Activated naive CD4-positive, alpha-beta T cell treated with Interleukin-2 at 50 U/mL for 16 hours (primary cell): ENCODE data around the gene ENPP6.
"Not testable (repeated sequence)": the region's sequence is repeated elsewhere in the genome, so short reads cannot be mapped to it uniquely, and the experiment has no call there.

Experiments
- DNase-seq: peaks from one replicate; pipeline ENCODE4 v3.0.0-alpha.2; 2020

The ENPP6 gene

GRCh38 chr4:184234155-184234554, 16.5 kb upstream of the ENPP6 start:
- no peak for DNase-seq

- DNase-seq = no peak
Observed at GRCh38 chr4:184232975-184233374, 15.3 kb upstream of the ENPP6 start.

- DNase-seq = no peak
Observed at GRCh38 chr4:184232202-184232601, 14.5 kb upstream of the ENPP6 start.

GRCh38 chr4:184231573-184231972, 13.9 kb upstream of the ENPP6 start:
- DNase-seq = no peak

- DNase-seq = no peak
Observed at GRCh38 chr4:184228056-184228705, 10.5 kb upstream of the ENPP6 start.

- no peak for DNase-seq
Observed at GRCh38 chr4:184216515-184216914, 1.2 kb downstream of the ENPP6 start.

- no peak for DNase-seq
Observed at GRCh38 chr4:184215709-184216328, 1.9 kb downstream of the ENPP6 start.

- DNase-seq = no peak
Observed at GRCh38 chr4:184214931-184215330, 2.7 kb downstream of the ENPP6 start.

- not testable (repeated sequence) for DNase-seq
Observed at GRCh38 chr4:184207734-184208607, 9.7 kb downstream of the ENPP6 start.

- DNase-seq = no peak
Observed at GRCh38 chr4:184205243-184205642, 12.4 kb downstream of the ENPP6 start.

- no peak for DNase-seq
Observed at GRCh38 chr4:184203300-184203699, 14.4 kb downstream of the ENPP6 start.

GRCh38 chr4:184201179-184201578, 16.5 kb downstream of the ENPP6 start:
- no peak for DNase-seq

- no peak for DNase-seq
Observed at GRCh38 chr4:184200296-184200695, 17.4 kb downstream of the ENPP6 start.

- no peak for DNase-seq
Observed at GRCh38 chr4:184199780-184200179, 17.9 kb downstream of the ENPP6 start.

GRCh38 chr4:184198190-184198589, 19.5 kb downstream of the ENPP6 start:
- no peak for DNase-seq

GRCh38 chr4:184197536-184198082, 20.1 kb downstream of the ENPP6 start:
- no peak for DNase-seq

GRCh38 chr4:184196730-184197385, 20.8 kb downstream of the ENPP6 start:
- no peak for DNase-seq

GRCh38 chr4:184193556-184194525, 23.8 kb downstream of the ENPP6 start:
- DNase-seq = no peak

GRCh38 chr4:184192933-184193332, 24.7 kb downstream of the ENPP6 start:
- no peak for DNase-seq

GRCh38 chr4:184191267-184191666, 26.4 kb downstream of the ENPP6 start:
- no peak for DNase-seq

GRCh38 chr4:184190711-184191110, 27.0 kb downstream of the ENPP6 start:
- DNase-seq = no peak

- no peak for DNase-seq
Observed at GRCh38 chr4:184189966-184190365, 27.7 kb downstream of the ENPP6 start.
